Left kidney (tissue), 2 donors: Measurements from ENCODE around the gene CRYGB. TPM values are rescaled to one million over a fixed set of nuclear protein-coding genes. Genes with fewer than 3 reads are reported as not detected.
"Not testable (repeated sequence)": the region's sequence is repeated elsewhere in the genome, so short reads cannot be mapped to it uniquely, and the experiment has no call there.

Experiments
- DNase-seq: peaks from one replicate; pipeline ENCODE4 v3.0.0-alpha.2; 2013
- polyA plus RNA-seq: library from polyadenylated mRNA; unstranded; fragments of 120-200 nt; gene quantifications from one replicate; pipeline ENCODE4 v1.2.1, GENCODE V29; 2013; ENCODE audit not compliant: insufficient read length

The CRYGB gene
- polyA plus RNA-seq, 1 donor = not detected

- no peak for DNase-seq
Observed at GRCh38 chr2:208112969-208113368, 33.0 kb downstream of the CRYGB start.

- not testable (repeated sequence) for DNase-seq
Observed at GRCh38 chr2:208112273-208112745, 33.6 kb downstream of the CRYGB start.

GRCh38 chr2:208103616-208104015 is 42.3 kb downstream of the CRYGB start:
- DNase-seq = no peak

GRCh38 chr2:208101716-208102631 is 44.0 kb downstream of the CRYGB start:
- DNase-seq = no peak

- no peak for DNase-seq
Observed at GRCh38 chr2:208099682-208100470, 46.1 kb downstream of the CRYGB start.

GRCh38 chr2:208098701-208099100 is 47.3 kb downstream of the CRYGB start:
- DNase-seq = not testable (repeated sequence)

- DNase-seq = no peak
Observed at GRCh38 chr2:208098267-208098666, 47.7 kb downstream of the CRYGB start.

GRCh38 chr2:208097801-208098200 is 48.2 kb downstream of the CRYGB start:
- no peak for DNase-seq

- no peak for DNase-seq
Observed at GRCh38 chr2:208097313-208097712, 48.6 kb downstream of the CRYGB start.

- DNase-seq = no peak
Observed at GRCh38 chr2:208096080-208096479, 49.9 kb downstream of the CRYGB start.

GRCh38 chr2:208093128-208093527 is 52.8 kb downstream of the CRYGB start:
- no peak for DNase-seq

Other genes starting within 250 kb of the CRYGB start
- 17.1 TPM for gene PLEKHM3, start 120.6 kb downstream of the CRYGB start, polyA plus RNA-seq
- not detected for gene CRYGD, start 21.6 kb downstream of the CRYGB start, polyA plus RNA-seq
- not detected for gene CRYGC, start 16.3 kb downstream of the CRYGB start, polyA plus RNA-seq
- gene CRYGA, start 17.4 kb upstream of the CRYGB start, polyA plus RNA-seq = not detected
- 0.25 TPM for gene C2orf80, start 43.9 kb upstream of the CRYGB start, polyA plus RNA-seq
- 109 TPM for gene IDH1, start 108.9 kb upstream of the CRYGB start, polyA plus RNA-seq
- gene PIKFYVE, start 120.1 kb upstream of the CRYGB start, polyA plus RNA-seq = 34.5 TPM